WTC11 (cell line): Measurements from ENCODE around the gene LCE1A. TPM values are rescaled to one million over a fixed set of nuclear protein-coding genes. Genes with fewer than 3 reads are reported as not detected.

Experiments used
- ATAC-seq: fragments of 200-7000 bp; cut with Tn5 transposase; 2 replicates; pipeline ENCODE4 v1.10.0; 2021; ENCODE audit warnings: mild to moderate bottlenecking, moderate library complexity
- CTCF ChIA-PET: fragments of 300-600 bp; sonication (Branson Sonifier 250); formaldehyde crosslinking; loops from one replicate; lab custom pipeline; 2021; ENCODE audit warnings: antibody characterized with exemption; lab: Charles Lee
- POLR2A ChIA-PET: fragments of 350-600 bp; sonication (Branson Sonifier 250); formaldehyde crosslinking; loops from one replicate; lab custom pipeline; 2021; ENCODE audit warnings: antibody characterized with exemption; lab: Charles Lee
- DNase-seq: peaks from one replicate; pipeline ENCODE4 v3.0.0; 2021; ENCODE audit warnings: low spot score
- H3K27ac Mint-ChIP-seq: 2 replicates; pipeline ENCODE4 v1.8.0; 2021; ENCODE audit warnings: mixed read lengths
- H3K27me3 Mint-ChIP-seq: 2 replicates; pipeline ENCODE4 v1.8.0; 2021; ENCODE audit warnings: low read depth, mild to moderate bottlenecking, moderate library complexity, mixed read lengths
- H3K36me3 Mint-ChIP-seq: 2 replicates; pipeline ENCODE4 v1.8.0; 2021; ENCODE audit warnings: mixed read lengths
- H3K4me1 Mint-ChIP-seq: 2 replicates; pipeline ENCODE4 v1.8.0; 2022; ENCODE audit warnings: mixed read lengths
- H3K4me3 Mint-ChIP-seq: 2 replicates; pipeline ENCODE4 v1.8.0; 2021; ENCODE audit warnings: mild to moderate bottlenecking, moderate library complexity, mixed read lengths
- H3K9me3 Mint-ChIP-seq: 2 replicates; pipeline ENCODE4 v1.8.0; 2021; ENCODE audit warnings: mixed read lengths
- AR ChIP-seq: fragments of 250-450 bp; sonication (Bioruptor Pico); IDR thresholded peaks from 2 replicates; pipeline ENCODE4 v1.9.0; 2021; ENCODE audit warnings: mild to moderate bottlenecking
- ARID4B ChIP-seq: sonication (generic); formaldehyde crosslinking; IDR thresholded peaks from 2 replicates; pipeline ENCODE4 v1.8.0; 2023; ENCODE audit warnings: missing genetic modification reagents, mild to moderate bottlenecking, borderline replicate concordance
- ATF1 ChIP-seq: sonication (generic); formaldehyde crosslinking; IDR thresholded peaks from 2 replicates; pipeline ENCODE4 v1.8.1; 2023; ENCODE audit warnings: mild to moderate bottlenecking, moderate library complexity, missing genetic modification reagents
- ERG ChIP-seq: fragments of 250-450 bp; sonication (Bioruptor Pico); IDR thresholded peaks from 2 replicates; pipeline ENCODE4 v1.8.0; 2021; ENCODE audit warnings: mild to moderate bottlenecking
- GABPB1 ChIP-seq: sonication (generic); formaldehyde crosslinking; IDR thresholded peaks from 2 replicates; pipeline ENCODE4 v1.8.1; 2023; ENCODE audit warnings: mild to moderate bottlenecking, missing genetic modification reagents
- GRHL2 ChIP-seq: fragments of 250-450 bp; sonication (Bioruptor Pico); IDR thresholded peaks from 2 replicates; pipeline ENCODE4 v1.8.0; 2022; ENCODE audit warnings: mild to moderate bottlenecking, moderate library complexity; ENCODE audit not compliant: insufficient replicate concordance, severe bottlenecking
- HMGXB4 ChIP-seq: sonication (generic); formaldehyde crosslinking; IDR thresholded peaks from 2 replicates; pipeline ENCODE4 v1.8.1; 2023; ENCODE audit warnings: mild to moderate bottlenecking, moderate library complexity, missing genetic modification reagents
- MLX ChIP-seq: sonication (generic); formaldehyde crosslinking; IDR thresholded peaks from 2 replicates; pipeline ENCODE4 v1.8.1; 2023; ENCODE audit warnings: mild to moderate bottlenecking, missing genetic modification reagents, moderate library complexity
- SMAD3 ChIP-seq: sonication (generic); formaldehyde crosslinking; IDR thresholded peaks from 2 replicates; pipeline ENCODE4 v1.8.0; 2022; ENCODE audit warnings: missing genetic modification reagents, mild to moderate bottlenecking, borderline replicate concordance
- SOX15 ChIP-seq: fragments of 250-450 bp; sonication (Bioruptor Pico); IDR thresholded peaks from 2 replicates; pipeline ENCODE4 v1.9.0; 2021; ENCODE audit warnings: mild to moderate bottlenecking
- SP1 ChIP-seq: sonication (generic); formaldehyde crosslinking; conservative IDR thresholded peaks from 2 replicates; pipeline ENCODE4 v1.8.1; 2022; ENCODE audit warnings: missing genetic modification reagents
- ZBTB43 ChIP-seq: sonication (generic); formaldehyde crosslinking; IDR thresholded peaks from 2 replicates; pipeline ENCODE4 v1.8.1; 2023; ENCODE audit warnings: mild to moderate bottlenecking, missing genetic modification reagents
- ZNF121 ChIP-seq: sonication (generic); formaldehyde crosslinking; IDR thresholded peaks from 2 replicates; pipeline ENCODE4 v1.8.0; 2023; ENCODE audit warnings: missing genetic modification reagents
- ZNF532 ChIP-seq: fragments of 250-450 bp; sonication (Bioruptor Pico); IDR thresholded peaks from 2 replicates; pipeline ENCODE4 v1.9.0; 2021; ENCODE audit warnings: mild to moderate bottlenecking, borderline replicate concordance
- total RNA-seq: library from RNA; stranded (reverse); gene quantifications from 3 replicates; pipeline ENCODE4 v1.2.3, GENCODE V29; 2021

LCE1A gene
- total RNA-seq, 1 experiment from 2014 or later, result not detected

- TF ChIP-seq HMGXB4 (CRISPR knock-in tag) (no peak), GRHL2 (no peak), ZNF532 (CRISPR knock-in tag) (no peak)
- TF ChIP-seq, all 79 proteins: peak for 0
These were observed 44.5 kb downstream of the LCE1A start (continued) for GRCh38 chr1:152871731-152872126.

- H3K4me1 Mint-ChIP-seq, result no peaks in the 10 kb centered on the region
- DNase-seq, result no peak
- POLR2A ChIA-PET, result no interaction called here
- H3K36me3 Mint-ChIP-seq, result no peaks in the 10 kb centered on the region
- TF ChIP-seq GABPB1 (CRISPR knock-in tag), result no peak
- TF ChIP-seq SMAD3 (CRISPR knock-in tag), result no peak
- no peak for TF ChIP-seq MLX (CRISPR knock-in tag)
- no peak for TF ChIP-seq ZBTB43 (CRISPR knock-in tag)
- TF ChIP-seq SOX15, result no peak
- no peak for TF ChIP-seq AR (CRISPR knock-in tag)
- TF ChIP-seq SP1 (CRISPR knock-in tag), result no peak
- TF ChIP-seq ZNF121 (CRISPR knock-in tag), result no peak
- no peak for TF ChIP-seq ERG (CRISPR knock-in tag)
- no peak for TF ChIP-seq ARID4B (CRISPR knock-in tag)
- TF ChIP-seq ATF1 (CRISPR knock-in tag), result no peak
- ATAC-seq, result no peak
- H3K27ac Mint-ChIP-seq, result no peak overlapping the region
- H3K27me3 Mint-ChIP-seq, result no peaks in the 10 kb centered on the region; the same call in 1 of the 2 replicates
- no peak overlapping the region for H3K4me3 Mint-ChIP-seq
- H3K9me3 Mint-ChIP-seq, result peaks cover 7% of the 10 kb centered on the region
- CTCF ChIA-PET, result no interaction called here
These were observed 46.2 kb downstream of the LCE1A start for GRCh38 chr1:152873495-152873894.
